ENCODE data around the gene SLC34A3.
A peak's percentile ranks its signal among the peaks of the same experiment; 100 is the strongest.

Gene SLC34A3

DNA sequence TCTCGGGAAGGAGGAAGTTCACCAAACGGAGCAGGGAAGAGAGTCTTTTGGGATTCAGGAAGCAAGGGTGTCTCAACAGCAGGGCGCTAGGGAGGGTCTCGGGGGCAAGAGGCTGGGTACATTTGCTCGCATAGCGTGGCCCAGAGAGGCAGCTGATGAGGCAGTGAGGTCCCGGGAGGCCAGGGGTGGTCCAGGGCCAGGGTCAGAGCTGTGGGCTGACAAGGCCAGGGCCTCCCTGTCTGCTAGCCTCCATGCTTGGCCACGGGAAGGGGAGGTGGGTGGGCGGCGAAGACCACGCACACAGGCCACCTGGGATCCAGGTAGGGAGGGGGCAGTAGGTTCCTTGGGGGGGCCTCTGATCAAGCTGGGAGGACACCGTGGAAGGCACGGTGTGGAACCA lies 19.2 kb upstream of the SLC34A3 start:
- no peak overlapping the region for H3K4me2 ChIP-seq
- no peaks in the 10 kb centered on the region for H3K27me3 ChIP-seq
- H3K9me3 ChIP-seq (replicated peaks in 1 of 11) = no peaks in the 10 kb centered on the region
- no peak overlapping the region for H3K4me3 ChIP-seq
- H3K27ac ChIP-seq = no peak overlapping the region
- peaks cover 38 to 96% (median 60%) of the 10 kb centered on the region in 11 experiments; a peak in 21 of 22 replicates for H3K36me3 ChIP-seq
- peaks cover 0 to 69% (median 13%) of the 10 kb centered on the region in 11 experiments; a peak in 10 of 22 replicates for H4K20me1 ChIP-seq
- H3K9ac ChIP-seq = peak overlapping the region in 2 of 11 experiments; percentile 13 to 30; a peak in 3 of 22 replicates
- TF ChIP-seq Cebpa-rat (IDR thresholded peaks at IDR 0.05) = no peak
- H3K4me1 ChIP-seq = peaks cover 20 to 32% (median 23%) of the 10 kb centered on the region in 10 experiments

DNA sequence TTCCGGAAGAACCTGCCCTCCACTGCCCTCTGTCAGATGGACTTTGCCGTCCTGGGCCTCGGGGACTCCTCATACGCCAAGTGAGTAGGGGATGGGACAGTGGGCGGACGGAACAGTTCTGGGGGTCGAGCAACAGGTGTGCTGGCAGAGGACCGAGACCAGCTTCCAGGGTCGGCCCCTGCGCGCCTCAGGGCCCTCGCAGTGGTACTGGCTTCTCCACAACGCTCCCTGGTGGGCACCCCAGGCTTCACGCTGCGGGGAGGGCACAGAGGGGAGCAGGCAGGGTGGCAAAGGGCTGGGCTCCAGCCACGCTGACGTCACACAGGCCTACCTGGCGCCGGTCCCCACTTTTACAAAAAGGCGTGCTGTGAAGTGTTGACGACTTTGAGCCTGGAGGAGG lies 18.2 kb upstream of the SLC34A3 start:
- Histone ChIP-seq H3K4me1 (peaks cover 20 to 32% (median 23%) of the 10 kb centered on the region in 10 experiments), H3K36me3 (peaks cover 32 to 92% (median 56%) of the 10 kb centered on the region in 11 experiments; a peak in 21 of 22 replicates), H4K20me1 (peaks cover 0 to 79% (median 15%) of the 10 kb centered on the region in 11 experiments; a peak in 13 of 22 replicates), H3K4me2 (no peak overlapping the region), H3K9ac (peak overlapping the region in 2 of 11 experiments; percentile 30 to 50; a peak in 2 of 22 replicates), H3K27ac (no peak overlapping the region), H3K4me3 (no peak overlapping the region), H3K9me3 (replicated peaks in 1 of 11) (no peaks in the 10 kb centered on the region), H3K27me3 (no peaks in the 10 kb centered on the region)
- no peak for TF ChIP-seq Cebpa-rat (IDR thresholded peaks at IDR 0.05)

DNA sequence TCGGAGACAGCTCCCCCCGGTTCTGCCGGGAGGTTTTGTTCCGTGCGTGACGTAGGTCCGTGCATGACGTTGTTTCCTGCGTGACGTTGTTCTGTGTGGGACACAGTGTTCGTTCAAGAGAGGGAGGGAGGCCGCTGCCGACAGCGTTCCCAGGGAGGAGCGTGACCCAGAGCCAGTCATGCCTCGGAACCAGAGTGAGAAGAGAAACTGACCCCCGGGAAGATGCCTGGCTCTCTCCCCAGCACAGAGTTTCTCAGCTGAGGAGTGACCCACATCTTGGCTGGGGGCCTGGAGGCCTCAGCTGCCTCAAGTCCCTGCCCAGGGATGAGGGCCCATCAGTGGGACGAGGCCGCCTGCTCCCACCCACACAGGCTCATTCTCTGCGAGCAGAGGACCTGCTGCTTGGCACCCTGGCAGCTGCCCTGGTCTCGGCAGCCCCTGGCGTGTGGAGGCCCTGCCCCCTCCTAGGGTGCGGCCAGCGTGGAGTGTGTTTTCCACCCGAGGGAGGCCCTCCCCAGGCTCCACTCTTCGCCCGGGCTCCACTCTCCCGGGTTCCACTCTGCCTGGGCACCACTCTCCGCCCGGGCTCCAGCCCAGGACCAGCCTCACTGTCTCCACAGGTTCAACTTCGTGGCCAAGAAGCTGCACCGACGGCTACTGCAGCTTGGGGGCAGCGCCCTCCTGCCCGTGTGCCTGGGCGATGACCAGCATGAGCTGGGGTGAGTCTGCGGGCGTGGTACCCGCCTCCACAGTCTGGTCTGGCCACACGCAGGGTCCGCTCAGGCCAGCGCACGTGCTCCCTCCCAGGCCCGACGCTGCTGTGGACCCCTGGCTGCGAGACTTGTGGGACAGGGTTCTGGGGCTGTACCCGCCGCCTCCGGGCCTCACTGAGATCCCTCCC lies 17.3 kb upstream of the SLC34A3 start:
- no peak overlapping the region for H3K27ac ChIP-seq
- H3K9ac ChIP-seq = 0 out of 22 replicates have a peak overlapping the region, but pooled peaks of 1 of the 11 experiments have one; percentile 8
- no peak overlapping the region for H3K4me3 ChIP-seq
- peaks cover 0 to 88% (median 15%) of the 10 kb centered on the region in 11 experiments; a peak in 13 of 22 replicates for H4K20me1 ChIP-seq
- peaks cover 28 to 95% (median 54%) of the 10 kb centered on the region in 11 experiments; a peak in 21 of 22 replicates for H3K36me3 ChIP-seq
- TF ChIP-seq Cebpa-rat (IDR thresholded peaks at IDR 0.05) = no peak
- H3K27me3 ChIP-seq = no peaks in the 10 kb centered on the region
- H3K4me2 ChIP-seq = no peak overlapping the region
- peaks cover 26 to 40% (median 31%) of the 10 kb centered on the region in 10 experiments for H3K4me1 ChIP-seq
- H3K9me3 ChIP-seq (replicated peaks in 1 of 11) = no peaks in the 10 kb centered on the region

DNA sequence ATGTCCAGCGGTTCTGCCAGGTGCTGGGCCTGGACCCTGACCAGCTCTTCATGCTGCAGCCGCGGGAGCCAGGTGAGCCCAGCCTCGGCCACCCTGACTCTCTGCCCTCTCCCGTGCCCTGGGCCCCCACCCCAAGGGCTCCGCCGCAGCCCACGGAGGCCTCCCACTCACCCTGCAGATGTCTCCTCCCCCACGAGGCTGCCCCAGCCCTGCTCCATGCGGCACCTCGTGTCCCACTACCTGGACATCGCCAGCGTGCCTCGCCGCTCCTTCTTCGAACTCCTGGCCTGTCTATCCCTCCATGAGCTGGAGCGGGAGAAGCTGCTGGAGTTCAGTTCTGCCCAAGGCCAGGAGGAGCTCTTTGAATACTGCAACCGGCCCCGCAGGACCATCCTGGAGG lies 16.1 kb upstream of the SLC34A3 start:
- peaks cover 25 to 43% (median 37%) of the 10 kb centered on the region in 10 experiments for H3K4me1 ChIP-seq
- no peak overlapping the region for H3K9ac ChIP-seq
- TF ChIP-seq Cebpa-rat (IDR thresholded peaks at IDR 0.05) = no peak
- no peak overlapping the region for H3K4me3 ChIP-seq
- H3K27ac ChIP-seq = no peak overlapping the region
- no peak overlapping the region for H3K4me2 ChIP-seq
- H3K9me3 ChIP-seq (replicated peaks in 1 of 11) = no peaks in the 10 kb centered on the region
- peaks cover 21 to 90% (median 46%) of the 10 kb centered on the region in 11 experiments; a peak in 21 of 22 replicates for H3K36me3 ChIP-seq
- no peaks in the 10 kb centered on the region for H3K27me3 ChIP-seq
- peaks cover 0 to 88% (median 15%) of the 10 kb centered on the region in 11 experiments; a peak in 13 of 22 replicates for H4K20me1 ChIP-seq

DNA sequence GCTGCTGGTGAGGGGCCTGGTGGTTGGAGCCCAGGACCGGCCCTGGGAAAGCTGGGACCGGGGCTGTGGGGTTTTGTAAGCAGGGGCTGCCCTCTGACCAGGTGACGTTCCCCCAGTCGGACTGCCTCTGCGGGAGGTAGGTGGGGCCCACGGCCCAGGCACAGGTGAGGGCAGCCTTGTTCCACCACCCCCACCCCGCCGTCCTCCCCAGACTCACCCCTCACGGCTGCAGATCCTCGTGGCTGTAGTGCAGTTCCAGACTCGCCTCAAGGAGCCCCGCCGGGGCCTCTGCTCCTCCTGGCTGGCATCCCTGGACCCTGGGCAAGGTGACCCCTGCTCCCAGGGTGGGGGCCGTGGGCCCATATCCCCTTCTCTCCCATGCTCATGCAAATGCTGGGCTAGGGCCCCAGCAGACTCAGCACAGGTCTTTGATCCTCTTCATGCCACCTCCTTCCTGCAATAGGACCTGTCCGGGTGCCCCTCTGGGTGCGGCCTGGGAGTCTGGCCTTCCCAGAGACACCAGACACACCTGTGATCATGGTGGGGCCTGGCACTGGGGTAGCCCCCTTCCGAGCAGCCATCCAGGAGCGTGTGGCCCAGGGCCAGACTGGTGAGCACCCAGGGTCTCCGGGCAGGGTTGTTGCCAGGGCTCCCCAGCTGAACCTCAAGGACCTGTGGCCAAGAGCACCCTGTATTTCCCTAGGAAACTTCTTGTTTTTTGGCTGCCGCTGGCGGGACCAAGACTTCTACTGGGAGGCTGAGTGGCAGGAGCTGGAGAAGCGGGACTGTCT lies 15.3 kb upstream of the SLC34A3 start:
- Histone ChIP-seq H3K4me2 (peak overlapping the region in 2 of 11 experiments; percentile 85 to 96; a peak in 2 of 22 replicates), H3K27ac (no peak overlapping the region), H3K4me3 (no peak overlapping the region), H3K36me3 (peaks cover 20 to 86% (median 50%) of the 10 kb centered on the region in 11 experiments; a peak in 20 of 22 replicates), H3K9me3 (replicated peaks in 1 of 11) (no peaks in the 10 kb centered on the region), H3K4me1 (peaks cover 22 to 48% (median 32%) of the 10 kb centered on the region in 10 experiments), H4K20me1 (peaks cover 0 to 89% (median 15%) of the 10 kb centered on the region in 11 experiments; a peak in 13 of 22 replicates), H3K27me3 (no peaks in the 10 kb centered on the region), H3K9ac (peak overlapping the region in 5 of 11 experiments; percentile 4 to 64 (median 44); a peak in 3 of 22 replicates)
- TF ChIP-seq Cebpa-rat (IDR thresholded peaks at IDR 0.05) = no peak

DNA sequence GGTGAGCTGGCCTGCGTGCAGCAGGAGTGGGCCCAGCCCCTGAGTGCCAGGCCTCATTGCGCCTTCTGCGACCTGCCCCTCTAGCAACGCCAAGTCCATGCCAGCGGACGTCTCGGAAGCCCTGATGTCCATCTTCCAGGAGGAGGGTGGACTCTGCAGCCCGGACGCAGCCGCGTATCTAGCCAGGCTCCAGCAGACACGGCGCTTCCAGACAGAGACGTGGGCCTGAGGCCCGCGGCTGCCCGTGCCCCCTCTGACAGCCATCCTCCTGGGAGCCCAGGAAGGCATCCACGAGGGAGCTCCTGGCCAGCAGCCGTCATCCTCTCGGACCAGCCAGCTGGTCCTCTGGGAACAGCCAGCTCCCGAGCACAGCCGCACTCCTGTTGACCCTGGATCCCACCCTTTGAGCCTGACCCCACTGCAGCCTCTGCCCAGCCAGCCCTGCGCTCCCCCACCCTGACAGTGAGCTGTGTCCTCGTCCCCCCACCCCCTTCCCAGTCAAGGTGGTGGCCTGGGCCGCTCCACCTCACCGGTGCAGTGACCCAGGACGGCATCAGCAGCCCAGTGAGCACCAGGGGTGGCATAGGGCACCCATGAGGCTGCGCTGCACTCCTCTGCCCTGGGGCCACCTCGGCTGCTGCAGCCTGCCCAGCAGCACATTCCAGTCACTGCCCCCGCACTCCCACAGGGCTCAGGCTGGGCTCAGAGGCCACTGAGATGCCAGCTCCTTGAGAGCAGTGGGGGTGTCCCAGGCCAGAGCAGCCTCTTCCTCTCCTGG lies 14.3 kb upstream of the SLC34A3 start:
- H3K4me2 ChIP-seq = peak overlapping the region; percentile 42 to 96 (median 68)
- peak overlapping the region in 1 of 11 experiments; percentile 49; a peak in 2 of 22 replicates for H3K27ac ChIP-seq
- H3K36me3 ChIP-seq = peaks cover 20 to 77% (median 50%) of the 10 kb centered on the region in 11 experiments; a peak in 20 of 22 replicates
- H3K4me1 ChIP-seq = peaks cover 23 to 53% (median 34%) of the 10 kb centered on the region in 10 experiments
- peak overlapping the region in 5 of 10 experiments; percentile 32 to 52 (median 37); a peak in 5 of 20 replicates for H3K4me3 ChIP-seq
- peaks cover 0 to 83% (median 14%) of the 10 kb centered on the region in 11 experiments; a peak in 12 of 22 replicates for H4K20me1 ChIP-seq
- no peaks in the 10 kb centered on the region for H3K9me3 ChIP-seq (replicated peaks in 1 of 11)
- no peaks in the 10 kb centered on the region for H3K27me3 ChIP-seq
- TF ChIP-seq Cebpa-rat (IDR thresholded peaks at IDR 0.05) = no peak
- peak overlapping the region in 10 of 11 experiments; percentile 42 to 74 (median 54); a peak in 13 of 22 replicates for H3K9ac ChIP-seq

DNA sequence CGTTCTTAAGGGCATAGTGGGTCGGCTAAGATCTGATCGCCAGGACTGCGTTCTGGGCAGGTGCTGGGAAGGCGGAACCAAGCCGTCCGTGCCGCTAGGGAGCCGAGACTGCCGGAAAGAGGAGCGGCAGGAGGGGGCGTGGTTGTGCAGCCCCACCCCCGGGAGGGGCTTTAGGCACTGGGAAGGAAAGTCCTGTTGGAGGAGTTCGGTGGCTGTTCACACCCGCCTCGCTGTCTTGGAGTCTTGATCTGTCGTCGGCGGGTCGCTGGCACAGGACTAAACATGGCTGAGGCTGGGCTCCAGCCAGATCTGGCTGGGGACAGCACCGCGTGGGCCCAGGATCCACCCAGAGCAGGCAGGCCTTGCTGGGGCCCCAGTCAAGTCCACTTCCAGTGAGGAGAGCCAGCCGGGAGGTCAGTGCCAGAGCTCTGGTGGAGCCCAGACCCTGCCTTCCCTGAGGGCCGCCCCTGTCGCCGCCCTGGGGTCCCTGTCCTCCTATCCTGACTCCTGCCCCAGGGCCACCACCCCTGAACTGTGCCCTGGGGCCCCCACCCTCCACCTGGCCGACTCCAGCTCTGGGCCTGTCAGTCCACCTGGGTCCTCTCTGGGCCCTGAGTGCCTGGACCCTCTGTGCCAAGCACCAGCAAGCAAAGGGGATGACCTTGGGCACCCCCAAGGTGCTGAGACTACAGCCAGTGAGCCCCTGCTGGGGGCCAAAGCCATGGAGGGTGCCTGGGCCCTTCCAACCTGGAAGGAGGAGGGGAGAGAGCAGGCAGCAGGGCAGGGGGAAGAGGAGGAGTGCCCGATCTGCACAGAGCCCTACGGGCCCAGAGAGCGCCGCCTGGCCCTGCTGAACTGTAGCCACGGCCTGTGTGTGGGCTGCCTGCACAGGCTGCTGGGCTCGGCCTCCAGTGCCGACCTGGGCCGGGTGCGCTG lies 13.2 kb upstream of the SLC34A3 start:
- Histone ChIP-seq H3K4me2 (peak overlapping the region; percentile 42 to 96 (median 68)), H3K4me1 (peaks cover 23 to 56% (median 36%) of the 10 kb centered on the region in 10 experiments), H3K4me3 (peak overlapping the region in 5 of 10 experiments; percentile 32 to 52 (median 37); a peak in 9 of 20 replicates), H3K27me3 (no peaks in the 10 kb centered on the region), H3K9ac (peak overlapping the region; percentile 32 to 74 (median 57); a peak in 21 of 22 replicates), H3K9me3 (replicated peaks in 1 of 11) (no peaks in the 10 kb centered on the region), H3K27ac (peak overlapping the region in 10 of 11 experiments; percentile 1 to 68 (median 36); a peak in 17 of 22 replicates), H4K20me1 (peaks cover 0 to 71% (median 12%) of the 10 kb centered on the region in 11 experiments; a peak in 11 of 22 replicates), H3K36me3 (peaks cover 20 to 66% (median 45%) of the 10 kb centered on the region in 11 experiments; a peak in 20 of 22 replicates)
- no peak for TF ChIP-seq Cebpa-rat (IDR thresholded peaks at IDR 0.05)

Measured in BLaER1 treated with 17β-estradiol and CSF1 and Interleukin-3, amounts not matched to agents 10 nM and 100 nM (cell line).